Parathyroid adenoma (tissue), 2 donors: Measurements from ENCODE around the gene OS9.
"Not testable (repeated sequence)": the region's sequence is repeated elsewhere in the genome, so short reads cannot be mapped to it uniquely, and the experiment has no call there.

ENCODE experiments used
- H2AFZ ChIP-seq: fragments of 300-600 bp; sonication (generic); one replicate; pipeline ENCODE4 v1.7.0; 2017; ENCODE audit warnings: antibody characterized with exemption, mild to moderate bottlenecking
- H3K27ac ChIP-seq: fragments of 300-600 bp; sonication (generic); one replicate; pipeline ENCODE4 v1.7.0; 2017
- H3K27me3 ChIP-seq: fragments of 300-600 bp; sonication (generic); one replicate; pipeline ENCODE4 v1.7.0; 2017; ENCODE audit warnings: low read length; ENCODE audit not compliant: control insufficient read depth, insufficient read depth
- H3K36me3 ChIP-seq: fragments of 300-600 bp; sonication (generic); one replicate; pipeline ENCODE4 v1.7.0; 2017; ENCODE audit warnings: low read length; ENCODE audit not compliant: control insufficient read depth, insufficient read depth
- H3K4me1 ChIP-seq: fragments of 300-600 bp; sonication (generic); one replicate; pipeline ENCODE4 v1.7.0; 2017; ENCODE audit warnings: control low read depth
- H3K4me2 ChIP-seq: fragments of 300-600 bp; sonication (generic); one replicate; pipeline ENCODE4 v1.7.0; 2017; ENCODE audit warnings: low read length
- H3K4me3 ChIP-seq: fragments of 300-600 bp; sonication (generic); one replicate; pipeline ENCODE4 v1.7.0; 2017; ENCODE audit warnings: low read depth, low read length
- H3K79me2 ChIP-seq: fragments of 300-600 bp; sonication (generic); one replicate; pipeline ENCODE4 v1.7.0; 2017; ENCODE audit warnings: control low read depth
- H3K9ac ChIP-seq: fragments of 300-600 bp; sonication (generic); one replicate; pipeline ENCODE4 v1.7.0; 2017; ENCODE audit warnings: mild to moderate bottlenecking
- H3K9me3 ChIP-seq: fragments of 300-600 bp; sonication (generic); one replicate; pipeline ENCODE4 v1.7.0; 2017; ENCODE audit warnings: low read length; ENCODE audit not compliant: control insufficient read depth
- CTCF ChIP-seq: fragments of 300-600 bp; sonication (generic); IDR thresholded peaks from one replicate; pipeline ENCODE4 v1.7.0; 2017; ENCODE audit warnings: antibody characterized with exemption, mild to moderate bottlenecking
- donor health status: primary hyperparathyroidism.

The OS9 gene

DNA sequence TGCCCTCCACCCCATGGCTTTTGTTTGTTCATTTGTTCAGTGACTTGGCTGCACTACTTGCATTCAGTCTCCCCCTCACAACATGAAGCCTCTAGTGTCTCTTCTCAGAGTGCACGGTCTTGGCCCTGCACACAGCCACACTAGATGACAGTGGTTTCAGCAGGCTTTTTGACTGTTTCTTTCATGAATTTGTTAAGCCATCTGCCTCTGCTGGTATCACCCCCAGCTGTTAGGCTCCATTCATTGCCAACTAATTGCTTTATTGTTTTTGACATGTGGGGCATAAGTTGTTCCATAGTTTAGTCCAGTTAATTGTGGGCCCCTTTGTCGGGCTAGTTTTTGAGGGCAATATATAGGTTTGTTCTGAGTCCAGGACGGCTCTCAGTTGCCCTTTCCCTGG is 18.8 kb downstream of the OS9 start:
- H3K27ac ChIP-seq, result no peak overlapping the region
- H2AFZ ChIP-seq, result no peak overlapping the region

GRCh38 chr12:57713209-57713608 is 19.3 kb downstream of the OS9 start:
- H3K36me3 ChIP-seq, result no peaks in the 10 kb centered on the region
- H3K9ac ChIP-seq, result no peak overlapping the region
- H2AFZ ChIP-seq, result no peak overlapping the region
- no peaks in the 10 kb centered on the region for H3K27me3 ChIP-seq
- no peak for TF ChIP-seq CTCF
- H3K27ac ChIP-seq, result no peak overlapping the region
- no peak overlapping the region for H3K4me2 ChIP-seq
- H3K9me3 ChIP-seq, result no peaks in the 10 kb centered on the region
- H3K79me2 ChIP-seq, result peaks cover 6% of the 10 kb centered on the region
- H3K4me1 ChIP-seq, result no peaks in the 10 kb centered on the region
- H3K4me3 ChIP-seq, result no peak overlapping the region

More for the DNA sequence above, 18.8 kb downstream of the OS9 start:
- TF ChIP-seq CTCF, result no peak
- Histone ChIP-seq H3K79me2 (peaks cover 6% of the 10 kb centered on the region), H3K9ac (no peak overlapping the region), H3K27me3 (no peaks in the 10 kb centered on the region), H3K4me3 (no peak overlapping the region), H3K9me3 (no peaks in the 10 kb centered on the region), H3K36me3 (no peaks in the 10 kb centered on the region), H3K4me2 (no peak overlapping the region), H3K4me1 (no peaks in the 10 kb centered on the region)

- not testable (repeated sequence) for H3K9ac ChIP-seq, H3K4me2 ChIP-seq, H3K4me1 ChIP-seq, H3K9me3 ChIP-seq, H3K36me3 ChIP-seq, H3K79me2 ChIP-seq, H3K27ac ChIP-seq, H3K27me3 ChIP-seq, H2AFZ ChIP-seq, H3K4me3 ChIP-seq
These were observed 21.3 kb downstream of the OS9 start for GRCh38 chr12:57715036-57715748.

GRCh38 chr12:57715786-57716185 is 21.9 kb downstream of the OS9 start:
- H3K9ac ChIP-seq, result no peak overlapping the region
- no peak overlapping the region for H3K4me2 ChIP-seq
- no peak overlapping the region for H2AFZ ChIP-seq
- TF ChIP-seq CTCF, result no peak
- H3K9me3 ChIP-seq, result no peaks in the 10 kb centered on the region
- H3K27me3 ChIP-seq, result no peaks in the 10 kb centered on the region
- H3K36me3 ChIP-seq, result no peaks in the 10 kb centered on the region
- H3K79me2 ChIP-seq, result peaks cover 6% of the 10 kb centered on the region
- H3K4me1 ChIP-seq, result no peaks in the 10 kb centered on the region
- no peak overlapping the region for H3K4me3 ChIP-seq
- H3K27ac ChIP-seq, result no peak overlapping the region

GRCh38 chr12:57716305-57716704 is 22.4 kb downstream of the OS9 start:
- Histone ChIP-seq H3K9ac (no peak overlapping the region), H3K27ac (no peak overlapping the region), H3K4me3 (no peak overlapping the region), H3K36me3 (no peaks in the 10 kb centered on the region), H3K27me3 (no peaks in the 10 kb centered on the region), H3K4me2 (no peak overlapping the region), H3K4me1 (no peaks in the 10 kb centered on the region), H3K79me2 (peaks cover 6% of the 10 kb centered on the region), H2AFZ (no peak overlapping the region), H3K9me3 (no peaks in the 10 kb centered on the region)
- TF ChIP-seq CTCF, result no peak
